ENCODE data around the gene RSU1. TPM values are rescaled to one million over a fixed set of nuclear protein-coding genes. Genes with fewer than 3 reads are reported as not detected.

RSU1 gene
- total and polyA plus RNA-seq, 2 donors (not counting 3 experiments of a cell fraction or from before 2014, with no cell fraction given) = 80.2 to 104 TPM

- H3K4me3 ChIP-seq (replicated peaks in 1 of 3; ENCODE audit: insufficient read depth in 1 of 3, low read depth in 1 of 3, low read length in 3 of 3) = no peak overlapping the region
- ChIA-PET POLR2A (no interaction called here), CTCF (no interaction called here)
- H4K20me1 ChIP-seq (replicated peaks; ENCODE audit: control insufficient read depth, extremely low read depth, insufficient read depth, low read length) = peaks cover 3% of the 10 kb centered on the region
- no peak overlapping the region for H3K9ac ChIP-seq (replicated peaks; ENCODE audit: extremely low read depth, insufficient read depth, low read length)
- H2AFZ ChIP-seq (ENCODE audit: low read depth, low read length) = no peak overlapping the region
- no peak for DNase-seq (ENCODE audit: low read depth, low spot score)
- no peaks in the 10 kb centered on the region for H3K9me3 ChIP-seq (replicated peaks; ENCODE audit: control insufficient read depth, insufficient read depth, low read length)
- BruUV-seq (replicated peaks) = no TSS peak
- H3K4me1 ChIP-seq (ENCODE audit: control insufficient read depth, extremely low read depth, insufficient read depth, low read length) = no peaks in the 10 kb centered on the region
- no peak overlapping the region for H3K4me2 ChIP-seq (ENCODE audit: insufficient read depth, low read length)
- no peak overlapping the region for H3K27ac ChIP-seq (ENCODE audit: insufficient read depth, low read depth, low read length)
- no peaks in the 10 kb centered on the region for H3K9me1 ChIP-seq (replicated peaks; ENCODE audit: control insufficient read depth, extremely low read depth, insufficient read depth, low read length)
- intact Hi-C loops (cut with micrococcal nuclease) (no loop called here), dilution Hi-C loops (cut with MboI; ENCODE audit: extremely low pct_ligation_motif_present, low sequenced_read_pairs) (no loop called here)
- no peak for TF ChIP-seq POLR2AphosphoS5 (IDR thresholded peaks at IDR 0.05; ENCODE audit: insufficient read depth, low read depth, low read length)
- no peak for TF ChIP-seq MYC (IDR thresholded peaks at IDR 0.05; ENCODE audit: low read depth, low read length)
- no peak for TF ChIP-seq EZH2 (IDR thresholded peaks at IDR 0.05; ENCODE audit: borderline replicate concordance, low read depth, low read length, severe bottlenecking)
- TF ChIP-seq GATA2 (IDR thresholded peaks at IDR 0.05; ENCODE audit: insufficient read depth, insufficient read length, low read depth, low read length) = no peak
- TF ChIP-seq MAX (IDR thresholded peaks at IDR 0.05; ENCODE audit: insufficient read depth, insufficient read length) = no peak
- no peak for TF ChIP-seq JUN (IDR thresholded peaks at IDR 0.05; ENCODE audit: borderline replicate concordance, insufficient read depth, insufficient read length, low read depth)
- no peak for TF ChIP-seq POLR2A (IDR thresholded peaks at IDR 0.05; ENCODE audit: low read depth, low read length)
- TF ChIP-seq FOS (IDR thresholded peaks at IDR 0.05; ENCODE audit: borderline replicate concordance, insufficient read depth, low read length) = no peak
- TF ChIP-seq CTCF (IDR thresholded peaks at IDR 0.05; ENCODE audit: extremely low read depth in 1 of 2, insufficient read depth in 1 of 2, low read depth in 1 of 2, low read length in 2 of 2) = no peak
- no peak for FAIRE-seq
- H3K27me3 ChIP-seq (ENCODE audit: control insufficient read depth in 2 of 2, insufficient read depth in 2 of 2, low read length in 2 of 2) = no peaks in the 10 kb centered on the region
- H3K36me3 ChIP-seq (ENCODE audit: control insufficient read depth in 2 of 2, extremely low read depth in 1 of 2, insufficient read depth in 2 of 2, low read length in 2 of 2) = no peaks in the 10 kb centered on the region
- H3K79me2 ChIP-seq (ENCODE audit: control insufficient read depth, insufficient read depth, low read length) = no peaks in the 10 kb centered on the region
These were observed 210.3 kb downstream of the RSU1 start for GRCh38 chr10:16606923-16607322.
